ENCODE measurements around the gene TOR1A. TPM values are rescaled to one million over a fixed set of nuclear protein-coding genes. Genes with fewer than 3 reads are reported as not detected.

The TOR1A gene
- 29.5 and 45.5 TPM in 2 replicates for total RNA-seq

GRCh38 chr9:129823935-129824601 lies at the start of gene TOR1A:
Gene TOR1A, minus strand, starts transcription at chr9:129824136. Its CDS starts 51 bp downstream, at chr9:129824085.

GRCh38 chr9:129835128-129835859 lies 11.4 kb upstream of the TOR1A start, which contains the start of the genes C9orf78 and USP20:
Gene C9orf78, minus strand, starts transcription at chr9:129835275. Its CDS starts 54 bp downstream, at chr9:129835221.
Gene USP20, plus strand, starts transcription at chr9:129835458. Its CDS starts 17,098 bp downstream, at chr9:129852556.

GRCh38 chr9:129802833-129803675 lies 20.9 kb downstream of the TOR1A start, which contains the start of gene TOR1B:
Gene TOR1B, plus strand, starts transcription at chr9:129803184. Its CDS starts 29 bp downstream, at chr9:129803213.

Other genes starting within 250 kb of the TOR1A start
- gene C9orf50, start 203.0 kb downstream of the TOR1A start, total RNA-seq, result not detected in 2 replicates
- gene NTMT1, start 198.0 kb downstream of the TOR1A start, total RNA-seq, result 23.4 and 50.6 TPM in 2 replicates
- 22.3 and 26.7 TPM in 2 replicates for gene ASB6, start 182.0 kb downstream of the TOR1A start, total RNA-seq
- 0.33 and 1.2 TPM in 2 replicates for gene PRRX2, start 158.5 kb downstream of the TOR1A start, total RNA-seq
- 39.3 and 40.9 TPM in 2 replicates for gene PTGES, start 71.1 kb downstream of the TOR1A start, total RNA-seq
- 16.9 and 30.3 TPM in 2 replicates for gene TOR1B, start 21.0 kb downstream of the TOR1A start, total RNA-seq
- 33.7 and 38.4 TPM in 2 replicates for gene C9orf78, start 11.1 kb upstream of the TOR1A start, total RNA-seq
- 16.2 and 19.2 TPM in 2 replicates for gene USP20, start 11.3 kb upstream of the TOR1A start, total RNA-seq
- gene FNBP1, start 219.1 kb upstream of the TOR1A start, total RNA-seq, result 9.1 and 13.5 TPM in 2 replicates
- gene GPR107, start 229.8 kb upstream of the TOR1A start, total RNA-seq, result 12.3 and 20.6 TPM in 2 replicates

Measured in airway epithelial cell (primary cell).